ENCODE data around the gene MGA.

The MGA gene

GRCh38 chr15:41688671-41689070 is 28.5 kb downstream of the MGA start:
- TF ChIP-seq, protein P1, sequence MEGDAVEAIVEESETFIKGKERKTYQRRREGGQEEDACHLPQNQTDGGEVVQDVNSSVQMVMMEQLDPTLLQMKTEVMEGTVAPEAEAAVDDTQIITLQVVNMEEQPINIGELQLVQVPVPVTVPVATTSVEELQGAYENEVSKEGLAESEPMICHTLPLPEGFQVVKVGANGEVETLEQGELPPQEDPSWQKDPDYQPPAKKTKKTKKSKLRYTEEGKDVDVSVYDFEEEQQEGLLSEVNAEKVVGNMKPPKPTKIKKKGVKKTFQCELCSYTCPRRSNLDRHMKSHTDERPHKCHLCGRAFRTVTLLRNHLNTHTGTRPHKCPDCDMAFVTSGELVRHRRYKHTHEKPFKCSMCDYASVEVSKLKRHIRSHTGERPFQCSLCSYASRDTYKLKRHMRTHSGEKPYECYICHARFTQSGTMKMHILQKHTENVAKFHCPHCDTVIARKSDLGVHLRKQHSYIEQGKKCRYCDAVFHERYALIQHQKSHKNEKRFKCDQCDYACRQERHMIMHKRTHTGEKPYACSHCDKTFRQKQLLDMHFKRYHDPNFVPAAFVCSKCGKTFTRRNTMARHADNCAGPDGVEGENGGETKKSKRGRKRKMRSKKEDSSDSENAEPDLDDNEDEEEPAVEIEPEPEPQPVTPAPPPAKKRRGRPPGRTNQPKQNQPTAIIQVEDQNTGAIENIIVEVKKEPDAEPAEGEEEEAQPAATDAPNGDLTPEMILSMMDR (IDR thresholded peaks at IDR 0.05; ENCODE audit: insufficient read depth, low read depth, low read length, missing control alignments) = no peak
- no peak overlapping the region for H3K4me3 ChIP-seq (ENCODE audit: low read length)
- DNase-seq (ENCODE audit: low read depth) = no peak

GRCh38 chr15:41689083-41689482 is 28.9 kb downstream of the MGA start:
- no peak for DNase-seq (ENCODE audit: low read depth)
- H3K4me3 ChIP-seq (ENCODE audit: low read length) = no peak overlapping the region
- TF ChIP-seq, protein P1 (IDR thresholded peaks at IDR 0.05; ENCODE audit: insufficient read depth, low read depth, low read length, missing control alignments) = no peak

GRCh38 chr15:41689834-41690233 is 29.6 kb downstream of the MGA start:
- no peak for DNase-seq (ENCODE audit: low read depth)
- no peak overlapping the region for H3K4me3 ChIP-seq (ENCODE audit: low read length)
- TF ChIP-seq, protein P1 (IDR thresholded peaks at IDR 0.05; ENCODE audit: insufficient read depth, low read depth, low read length, missing control alignments) = no peak

DNA sequence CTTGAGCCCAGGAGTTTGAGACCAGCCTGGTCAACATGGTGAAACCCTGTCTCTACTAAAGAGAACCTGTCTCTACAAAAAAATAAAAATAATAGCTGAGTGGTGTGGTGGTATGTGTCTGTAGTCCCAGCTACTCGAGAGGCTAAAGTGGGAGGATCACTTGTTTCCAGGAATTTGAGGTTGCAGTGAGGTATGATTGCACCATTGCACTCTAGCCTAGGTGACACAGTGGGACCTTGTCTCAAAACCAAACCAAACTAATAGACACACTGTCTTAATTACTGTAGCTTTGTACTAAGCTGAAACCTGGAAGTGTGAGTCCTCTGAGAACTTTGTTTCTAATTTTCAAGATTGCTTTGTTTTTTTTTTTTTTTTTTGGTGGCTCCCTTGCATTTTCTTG is 30.4 kb downstream of the MGA start:
- no peak for DNase-seq (ENCODE audit: low read depth)
- H3K4me3 ChIP-seq (ENCODE audit: low read length) = no peak overlapping the region
- TF ChIP-seq, protein P1 (IDR thresholded peaks at IDR 0.05; ENCODE audit: insufficient read depth, low read depth, low read length, missing control alignments) = no peak

GRCh38 chr15:41691471-41691870 is 31.3 kb downstream of the MGA start:
- peak; percentile 20 for DNase-seq (ENCODE audit: low read depth)
- TF ChIP-seq, protein P1 (IDR thresholded peaks at IDR 0.05; ENCODE audit: insufficient read depth, low read depth, low read length, missing control alignments) = no peak
- no peak overlapping the region for H3K4me3 ChIP-seq (ENCODE audit: low read length)

DNA sequence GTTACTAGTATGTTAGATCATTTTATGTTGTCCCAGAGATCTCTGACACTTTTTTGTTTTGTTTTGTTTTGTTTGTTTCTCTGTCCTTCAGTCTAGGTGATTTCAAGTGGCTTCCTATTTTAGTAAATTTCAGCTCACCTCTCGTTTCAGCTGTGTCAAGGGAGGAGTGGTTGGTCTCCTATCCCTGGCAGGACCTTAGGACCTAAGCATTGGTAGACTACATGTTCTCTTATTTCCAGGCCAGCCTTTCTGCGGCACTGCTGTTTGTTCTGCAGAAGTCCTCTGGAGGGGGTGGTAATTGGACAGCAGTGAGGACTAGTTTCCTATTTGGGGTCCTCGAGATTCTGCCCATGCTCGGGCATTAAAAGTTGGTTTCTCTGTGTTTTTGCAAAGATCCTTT is 31.8 kb downstream of the MGA start:
- no peak for DNase-seq (ENCODE audit: low read depth)
- H3K4me3 ChIP-seq (ENCODE audit: low read length) = no peak overlapping the region
- TF ChIP-seq, protein P1 (IDR thresholded peaks at IDR 0.05; ENCODE audit: insufficient read depth, low read depth, low read length, missing control alignments) = no peak

DNA sequence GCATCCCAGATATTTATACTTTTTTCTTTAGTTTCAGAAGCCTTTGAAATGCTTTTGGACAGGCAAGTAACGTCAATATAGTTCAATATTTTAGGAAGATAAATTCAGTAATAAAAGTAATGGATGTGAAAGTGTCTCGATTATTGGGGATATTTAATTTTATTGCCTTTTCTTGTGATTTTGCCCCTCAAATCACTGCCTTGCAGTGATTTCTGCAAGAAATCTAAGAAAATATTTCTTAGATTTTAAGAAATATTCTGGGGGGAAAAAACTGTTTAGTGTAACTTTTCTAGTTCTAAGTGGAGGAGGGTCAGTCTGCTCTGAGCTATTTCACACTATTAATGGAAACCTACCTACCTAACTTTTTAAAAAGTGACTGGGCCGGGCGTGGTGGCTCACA is 33.6 kb downstream of the MGA start:
- TF ChIP-seq, protein P1 (IDR thresholded peaks at IDR 0.05; ENCODE audit: insufficient read depth, low read depth, low read length, missing control alignments) = no peak
- DNase-seq (ENCODE audit: low read depth) = no peak
- H3K4me3 ChIP-seq (ENCODE audit: low read length) = no peak overlapping the region

All from epithelial cell of esophagus (primary cell).